Measurements from ENCODE around the gene FOXB1.

Gene FOXB1

GRCh38 chr15:60020736-60021135, 16.6 kb downstream of the FOXB1 start:
- DNase-seq (ENCODE audit: low read depth) = no peak

DNA sequence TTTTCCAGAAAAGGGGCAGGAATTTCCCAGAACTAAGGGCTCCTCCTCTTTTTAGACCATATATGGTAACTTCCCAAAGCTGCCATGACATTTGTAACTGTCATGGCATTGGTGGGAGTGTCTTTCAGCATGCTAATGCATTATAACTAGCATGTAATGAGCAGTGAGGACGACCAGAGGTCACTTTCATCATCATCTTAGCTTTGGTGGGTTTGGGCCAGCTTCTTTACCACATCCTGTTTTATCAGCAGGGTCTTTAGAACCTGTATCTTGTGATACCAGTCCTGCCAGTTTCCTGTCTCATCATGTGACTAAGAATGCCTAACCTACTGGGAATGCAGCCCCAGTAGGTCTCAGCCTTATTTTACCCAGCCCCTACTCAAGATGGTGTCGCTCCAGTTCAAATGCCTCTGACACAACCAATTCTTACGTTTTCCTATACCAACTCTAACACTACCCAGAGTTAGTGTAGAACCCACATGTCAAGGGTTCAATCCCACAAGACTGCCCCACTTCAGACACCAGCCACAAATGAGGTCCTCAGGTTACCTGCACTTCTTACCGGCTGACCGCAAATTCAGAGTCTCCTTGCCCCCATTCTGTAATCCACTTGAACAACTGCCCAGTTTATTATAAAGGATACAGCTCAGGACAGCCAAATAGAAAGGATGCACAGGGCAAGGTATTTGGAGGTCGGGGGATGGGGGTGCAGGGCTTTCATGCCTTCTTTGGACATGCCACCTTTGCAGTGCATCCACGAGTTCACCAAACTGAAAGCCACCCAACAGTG, 17.7 kb downstream of the FOXB1 start:
- DNase-seq (ENCODE audit: low read depth) = no peak

- DNase-seq (ENCODE audit: low read depth) = no peak
Observed at GRCh38 chr15:60022379-60022741, 18.2 kb downstream of the FOXB1 start.

DNA sequence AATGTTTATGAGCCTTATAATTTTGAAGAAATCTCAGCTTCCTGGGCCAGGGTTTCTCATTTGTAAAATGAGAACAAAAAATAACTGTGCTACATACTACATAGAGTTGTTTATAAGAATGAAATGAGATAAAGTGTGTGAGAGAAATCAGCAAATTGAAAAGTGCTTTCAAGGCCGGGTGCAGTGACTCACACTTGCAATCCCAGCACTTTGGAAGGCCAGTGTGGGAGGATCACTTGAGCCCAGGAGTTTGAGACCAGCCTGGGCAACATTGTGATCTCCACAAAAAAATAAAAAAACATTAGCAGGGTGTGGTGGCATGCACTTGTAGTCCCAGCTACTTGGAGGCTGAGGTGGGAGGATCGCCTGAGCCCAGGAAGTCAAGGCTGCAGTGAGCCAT, 22.4 kb downstream of the FOXB1 start:
- DNase-seq (ENCODE audit: low read depth) = no peak

DNA sequence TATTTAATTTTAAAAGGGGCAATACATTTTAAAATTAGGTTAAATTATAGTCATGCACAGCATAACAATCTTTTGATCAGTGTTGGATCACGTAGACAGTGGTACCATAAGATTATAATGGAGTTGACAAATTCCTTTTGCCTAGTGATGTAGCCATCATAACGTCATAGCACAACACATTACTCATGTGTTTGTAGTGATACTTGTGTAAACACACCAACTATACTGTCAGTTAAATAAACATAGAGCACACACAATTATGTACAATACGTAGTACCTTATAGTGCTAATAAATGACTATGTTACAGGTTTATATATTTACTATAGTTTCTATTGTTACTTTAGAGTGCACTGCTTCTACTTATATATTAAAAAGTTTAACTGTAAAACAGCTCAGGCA, 31.2 kb downstream of the FOXB1 start:
- no peak for DNase-seq (ENCODE audit: low read depth)

- DNase-seq (ENCODE audit: low read depth) = no peak
Observed at GRCh38 chr15:60039316-60039715, 35.2 kb downstream of the FOXB1 start.

DNA sequence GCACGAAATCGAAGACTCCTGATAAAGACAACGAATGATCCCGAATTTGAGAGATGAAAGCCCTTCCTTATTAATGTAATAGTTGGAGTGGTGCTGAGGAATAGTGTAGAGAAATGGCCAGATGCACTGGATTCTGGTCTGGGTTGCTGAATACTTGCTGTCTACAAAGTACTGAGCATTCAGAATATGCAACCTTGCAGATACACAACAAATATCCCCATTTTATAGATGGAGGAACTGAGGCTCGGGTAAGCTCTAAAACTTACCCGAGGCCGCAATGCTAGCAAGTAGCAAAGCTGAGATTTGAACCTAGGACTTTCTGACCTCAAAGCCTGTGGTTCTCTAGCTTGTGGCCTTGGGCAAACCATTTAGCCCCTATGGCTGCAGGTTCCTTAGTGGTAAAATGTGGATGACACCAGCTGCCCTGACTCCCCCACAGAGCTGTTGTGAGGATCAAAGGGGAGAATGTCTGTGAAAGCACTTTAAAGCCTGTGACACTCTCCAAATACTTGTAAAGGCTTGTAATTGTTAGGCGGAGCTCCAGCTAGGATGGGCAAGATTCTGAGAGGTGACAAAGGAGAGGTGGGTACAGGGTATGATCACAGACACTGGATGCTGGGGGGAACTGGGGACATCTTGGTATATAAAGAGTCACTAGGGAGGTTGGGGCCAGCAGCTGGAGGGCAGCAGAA, 39.8 kb downstream of the FOXB1 start:
- DNase-seq (ENCODE audit: low read depth) = no peak

DNA sequence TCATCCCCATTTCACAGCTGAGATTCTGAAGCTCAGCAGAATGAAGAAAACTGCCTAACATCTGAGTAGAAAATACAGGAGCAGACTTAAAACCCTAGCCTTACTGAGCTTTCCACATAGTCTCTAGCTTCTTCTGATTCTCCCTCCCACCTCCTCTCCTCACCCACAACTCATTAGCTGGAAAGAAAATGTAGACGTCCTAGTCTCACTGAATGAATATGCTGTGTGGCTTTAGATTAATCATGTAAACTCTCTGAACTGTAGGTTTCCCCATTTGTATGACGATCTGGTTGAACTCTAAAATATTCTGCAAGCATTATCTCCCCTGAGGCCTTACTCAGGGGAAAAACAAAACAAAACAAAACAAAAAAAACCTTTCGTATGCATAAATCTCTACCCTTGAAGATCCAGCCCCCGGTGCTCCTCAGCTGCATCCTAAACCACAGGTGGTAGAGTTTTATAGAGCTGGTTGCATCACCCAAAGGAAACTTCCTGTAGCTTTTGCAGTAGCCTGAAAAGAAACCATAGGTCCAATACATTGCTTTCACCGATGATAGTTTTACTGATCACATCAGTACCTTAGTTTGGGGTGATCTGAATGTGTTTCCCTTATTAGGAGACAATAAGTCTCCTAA, 40.6 kb downstream of the FOXB1 start:
- DNase-seq (ENCODE audit: low read depth) = no peak

DNA sequence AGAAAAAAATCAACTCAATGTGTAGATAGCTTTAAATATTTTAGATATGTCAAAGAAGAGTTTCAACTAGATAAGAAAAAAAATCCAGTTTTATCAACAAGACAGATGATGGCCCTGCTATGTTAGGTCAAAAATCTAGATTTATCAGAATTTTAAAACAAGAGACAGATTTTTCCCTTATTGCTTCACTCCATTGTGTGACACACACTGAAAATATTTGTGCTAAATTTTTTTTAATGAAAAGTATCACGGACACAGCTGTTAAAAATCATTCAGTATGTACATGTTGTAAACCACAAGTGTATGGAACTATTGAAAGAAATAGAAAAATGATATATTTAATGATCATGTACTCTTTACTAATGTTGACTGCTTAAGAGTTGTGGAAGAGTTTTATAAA, 43.6 kb downstream of the FOXB1 start:
- no peak for DNase-seq (ENCODE audit: low read depth)

GRCh38 chr15:60049948-60050347, 45.8 kb downstream of the FOXB1 start:
- no peak for DNase-seq (ENCODE audit: low read depth)

GRCh38 chr15:60052796-60053195, 48.7 kb downstream of the FOXB1 start:
- no peak for DNase-seq (ENCODE audit: low read depth)

DNA sequence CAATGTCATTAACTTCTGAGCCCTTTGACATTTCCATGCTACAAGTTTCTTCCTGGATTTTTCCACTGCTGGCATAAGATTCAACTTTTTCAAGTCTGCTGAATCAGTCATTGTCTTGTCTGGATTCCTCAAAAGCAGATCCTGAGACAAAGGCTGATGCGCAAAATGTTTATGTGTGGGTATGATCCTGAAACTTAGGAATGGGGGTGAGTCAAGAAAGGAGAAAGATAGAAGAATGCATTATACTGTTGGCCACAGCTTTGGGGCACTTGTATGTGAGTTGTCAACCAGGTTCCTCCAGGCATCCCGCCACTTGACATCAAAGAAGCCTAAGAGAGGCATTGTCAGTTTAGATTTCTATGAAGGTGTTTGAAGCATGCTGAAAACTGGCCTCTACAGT, 50.4 kb downstream of the FOXB1 start:
- DNase-seq (ENCODE audit: low read depth) = no peak
